ENCODE data around the gene ALKBH7.
"Not testable (repeated sequence)": the region's sequence is repeated elsewhere in the genome, so short reads cannot be mapped to it uniquely, and the experiment has no call there.

The ALKBH7 gene

GRCh38 chr19:6372594-6373095, at the start of gene ALKBH7:
ALKBH7 (plus strand) TSS chr19:6372794; CDS start chr19:6372821, 27 bp downstream.
- Mint-ChIP-seq H3K27ac (peak within 1 kb of the TSS; percentile 98), H3K9me3 (no peaks in the 10 kb centered on the region), H3K27me3 (no peaks in the 10 kb centered on the region), H3K4me1 (peaks cover 15 to 22% of the 10 kb centered on the region in 2 donors), H3K4me3 (peak within 1 kb of the TSS; percentile 94 to 99), H3K36me3 (peaks cover 14 to 25% of the 10 kb centered on the region in 2 donors)
- ATAC-seq (replicated peaks) = peak; percentile 83 to 84
- peak; percentile 98 for DNase-seq

- H3K4me3 Mint-ChIP-seq = no peak overlapping the region
- peaks cover 0 to 4% of the 10 kb centered on the region in 2 donors for H3K36me3 Mint-ChIP-seq
- H3K27me3 Mint-ChIP-seq = peaks cover 13 to 19% of the 10 kb centered on the region in 2 donors
- H3K4me1 Mint-ChIP-seq = no peaks in the 10 kb centered on the region
- DNase-seq (no peak), ATAC-seq (replicated peaks) (no peak)
- H3K9me3 Mint-ChIP-seq = peaks cover 3% of the 10 kb centered on the region in 2 donors
- no peak overlapping the region for H3K27ac Mint-ChIP-seq
Measured at GRCh38 chr19:6324757-6325156, 47.8 kb upstream of the ALKBH7 start.

- Mint-ChIP-seq H3K4me1 (no peaks in the 10 kb centered on the region), H3K27me3 (peaks cover 13 to 19% of the 10 kb centered on the region in 2 donors), H3K27ac (no peak overlapping the region), H3K36me3 (peaks cover 0 to 4% of the 10 kb centered on the region in 2 donors), H3K4me3 (no peak overlapping the region), H3K9me3 (peaks cover 3% of the 10 kb centered on the region in 2 donors)
- DNase-seq (no peak), ATAC-seq (replicated peaks) (no peak)
Measured at GRCh38 chr19:6325614-6326013, 47.0 kb upstream of the ALKBH7 start.

GRCh38 chr19:6326815-6327214, 45.8 kb upstream of the ALKBH7 start:
- Mint-ChIP-seq H3K27ac (no peak overlapping the region), H3K36me3 (peaks cover 0 to 4% of the 10 kb centered on the region in 2 donors), H3K9me3 (peaks cover 3% of the 10 kb centered on the region in 2 donors), H3K4me3 (no peak overlapping the region), H3K27me3 (peaks cover 13 to 19% of the 10 kb centered on the region in 2 donors), H3K4me1 (no peaks in the 10 kb centered on the region)
- DNase-seq (no peak), ATAC-seq (replicated peaks) (no peak)

GRCh38 chr19:6333439-6333838, 39.2 kb upstream of the ALKBH7 start, which contains the start of gene ACER1:
ACER1 (minus strand) TSS chr19:6333612; CDS start chr19:6333551, 61 bp downstream.
- Mint-ChIP-seq H3K4me1 (no peaks in the 10 kb centered on the region), H3K27ac (peak within 1 kb of the TSS; percentile 51), H3K36me3 (no peaks in the 10 kb centered on the region), H3K9me3 (no peaks in the 10 kb centered on the region), H3K4me3 (no peak within 1 kb of the TSS), H3K27me3 (peaks cover 0 to 5% of the 10 kb centered on the region in 2 donors)
- DNase-seq (no peak), ATAC-seq (replicated peaks) (no peak)

- no peaks in the 10 kb centered on the region for H3K36me3 Mint-ChIP-seq
- H3K27me3 Mint-ChIP-seq = peaks cover 0 to 5% of the 10 kb centered on the region in 2 donors
- no peak overlapping the region for H3K4me3 Mint-ChIP-seq
- no peak overlapping the region for H3K27ac Mint-ChIP-seq
- DNase-seq (no peak), ATAC-seq (replicated peaks) (no peak)
- H3K9me3 Mint-ChIP-seq = no peaks in the 10 kb centered on the region
- H3K4me1 Mint-ChIP-seq = no peaks in the 10 kb centered on the region
Measured at GRCh38 chr19:6334490-6335285, 37.9 kb upstream of the ALKBH7 start.

- ATAC-seq (replicated peaks) = peak; percentile 31 to 57
- Mint-ChIP-seq H3K27ac (no peak overlapping the region), H3K27me3 (peaks cover 6 to 7% of the 10 kb centered on the region in 2 donors), H3K4me1 (peaks cover 6 to 8% of the 10 kb centered on the region in 2 donors), H3K36me3 (peaks cover 4 to 6% of the 10 kb centered on the region in 2 donors), H3K4me3 (no peak overlapping the region), H3K9me3 (peaks cover 4 to 5% of the 10 kb centered on the region in 2 donors)
- no peak for DNase-seq
Measured at GRCh38 chr19:6340493-6341201, 31.9 kb upstream of the ALKBH7 start.

GRCh38 chr19:6343462-6343861, 29.1 kb upstream of the ALKBH7 start:
- no peak overlapping the region for H3K27ac Mint-ChIP-seq
- H3K4me3 Mint-ChIP-seq = no peak overlapping the region
- peaks cover 6 to 8% of the 10 kb centered on the region in 2 donors for H3K4me1 Mint-ChIP-seq
- DNase-seq = no peak
- H3K36me3 Mint-ChIP-seq = peaks cover 4 to 6% of the 10 kb centered on the region in 2 donors
- peaks cover 6 to 11% of the 10 kb centered on the region in 2 donors for H3K27me3 Mint-ChIP-seq
- H3K9me3 Mint-ChIP-seq = peaks cover 4 to 5% of the 10 kb centered on the region in 2 donors
- no peak for ATAC-seq (replicated peaks)

GRCh38 chr19:6349271-6349670, 23.3 kb upstream of the ALKBH7 start:
- not testable (repeated sequence) for H3K4me1 Mint-ChIP-seq; ATAC-seq (replicated peaks); H3K27ac Mint-ChIP-seq; H3K27me3 Mint-ChIP-seq; DNase-seq; H3K36me3 Mint-ChIP-seq; H3K9me3 Mint-ChIP-seq; H3K4me3 Mint-ChIP-seq

- Mint-ChIP-seq H3K9me3 (peaks cover 0 to 2% of the 10 kb centered on the region in 2 donors), H3K36me3 (no peaks in the 10 kb centered on the region)
- ATAC-seq (replicated peaks) = no peak
Measured at GRCh38 chr19:6350688-6351087, 21.9 kb upstream of the ALKBH7 start.

GRCh38 chr19:6352381-6353165, 20.0 kb upstream of the ALKBH7 start:
- no peaks in the 10 kb centered on the region for H3K4me1 Mint-ChIP-seq
- H3K36me3 Mint-ChIP-seq = no peaks in the 10 kb centered on the region
- no peak overlapping the region for H3K4me3 Mint-ChIP-seq
- no peak for DNase-seq
- ATAC-seq (replicated peaks) = no peak
- H3K9me3 Mint-ChIP-seq = peaks cover 0 to 2% of the 10 kb centered on the region in 2 donors
- no peak overlapping the region for H3K27ac Mint-ChIP-seq
- peaks cover 0 to 4% of the 10 kb centered on the region in 2 donors for H3K27me3 Mint-ChIP-seq

More at GRCh38 chr19:6350688-6351087, 21.9 kb upstream of the ALKBH7 start:
- Mint-ChIP-seq H3K4me1 (no peaks in the 10 kb centered on the region), H3K27ac (no peak overlapping the region), H3K27me3 (peaks cover 0 to 4% of the 10 kb centered on the region in 2 donors), H3K4me3 (no peak overlapping the region)
- no peak for DNase-seq

GRCh38 chr19:6354098-6354674, 18.4 kb upstream of the ALKBH7 start:
- peaks cover 0 to 2% of the 10 kb centered on the region in 2 donors for H3K9me3 Mint-ChIP-seq
- no peaks in the 10 kb centered on the region for H3K27me3 Mint-ChIP-seq
- H3K4me1 Mint-ChIP-seq = no peaks in the 10 kb centered on the region
- H3K36me3 Mint-ChIP-seq = no peaks in the 10 kb centered on the region
- H3K27ac Mint-ChIP-seq = no peak overlapping the region
- H3K4me3 Mint-ChIP-seq = no peak overlapping the region
- DNase-seq (no peak), ATAC-seq (replicated peaks) (no peak)

- DNase-seq; H3K4me3 Mint-ChIP-seq; H3K27me3 Mint-ChIP-seq; H3K27ac Mint-ChIP-seq; H3K9me3 Mint-ChIP-seq; ATAC-seq (replicated peaks); H3K36me3 Mint-ChIP-seq; H3K4me1 Mint-ChIP-seq: not testable (repeated sequence)
Measured at GRCh38 chr19:6355321-6356040, 17.1 kb upstream of the ALKBH7 start.
